NB4 (cell line): Measurements from ENCODE around the gene IQGAP2.

Experiments used
- MYC ChIP-seq: IDR thresholded peaks from 2 replicates; pipeline ENCODE4 v1.6.1; 2011; ENCODE audit warnings: low read depth, low read length
- POLR2A ChIP-seq: IDR thresholded peaks from 2 replicates; pipeline ENCODE4 v1.6.1; 2011; ENCODE audit warnings: mild to moderate bottlenecking; ENCODE audit not compliant: insufficient read length; ENCODE audit errors: extremely low read depth
- TF ChIP-seq, protein P1 (sequence below): IDR thresholded peaks from one replicate; pipeline ENCODE4 v1.5.1; 2012; ENCODE audit warnings: low read depth, low read length
- TF ChIP-seq, protein P2 (sequence below): IDR thresholded peaks from 2 replicates; pipeline ENCODE4 v1.6.1; 2011; ENCODE audit warnings: low read depth, low read length

DNA sequence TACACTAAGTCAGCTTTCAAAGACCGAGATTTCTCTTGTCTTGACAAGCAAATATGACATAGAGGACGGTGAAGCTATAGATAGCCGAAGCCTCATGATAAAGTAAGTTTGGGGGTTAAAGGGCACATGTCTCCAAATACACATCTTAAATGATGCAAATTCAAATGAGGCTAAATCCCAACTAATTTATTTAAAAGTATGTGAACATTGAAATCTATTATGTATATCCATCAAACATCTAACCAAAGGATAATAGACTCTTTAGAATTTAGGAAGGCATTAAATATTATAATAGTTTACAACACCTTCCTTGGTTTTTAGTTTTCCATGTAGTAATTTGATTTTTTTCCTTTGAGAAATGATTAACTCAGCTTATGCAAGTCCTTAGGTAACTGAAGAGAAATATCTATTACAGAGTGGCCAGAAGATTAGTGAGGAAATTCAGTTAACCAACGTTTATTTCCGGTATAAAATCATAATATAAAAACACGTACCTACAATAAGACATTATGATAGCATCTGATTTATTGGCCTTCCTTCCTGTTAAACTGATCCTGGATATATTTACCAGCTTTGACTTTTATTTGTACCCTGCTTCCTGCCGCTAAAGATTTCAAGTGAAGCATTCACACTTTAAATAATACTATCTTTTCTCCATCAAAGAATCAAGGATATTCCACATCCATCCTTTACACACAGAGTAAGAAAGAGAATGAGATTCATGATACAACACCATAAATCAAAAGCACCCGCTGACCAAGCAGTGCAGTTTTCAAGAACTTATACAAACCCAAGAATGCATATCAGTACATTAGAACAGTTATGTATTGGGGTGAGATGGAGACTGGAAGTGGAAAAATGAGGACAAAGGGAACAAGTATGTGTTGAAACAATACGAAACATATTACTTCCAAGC is 281.0 kb downstream of the IQGAP2 start:
- TF ChIP-seq, protein P1, sequence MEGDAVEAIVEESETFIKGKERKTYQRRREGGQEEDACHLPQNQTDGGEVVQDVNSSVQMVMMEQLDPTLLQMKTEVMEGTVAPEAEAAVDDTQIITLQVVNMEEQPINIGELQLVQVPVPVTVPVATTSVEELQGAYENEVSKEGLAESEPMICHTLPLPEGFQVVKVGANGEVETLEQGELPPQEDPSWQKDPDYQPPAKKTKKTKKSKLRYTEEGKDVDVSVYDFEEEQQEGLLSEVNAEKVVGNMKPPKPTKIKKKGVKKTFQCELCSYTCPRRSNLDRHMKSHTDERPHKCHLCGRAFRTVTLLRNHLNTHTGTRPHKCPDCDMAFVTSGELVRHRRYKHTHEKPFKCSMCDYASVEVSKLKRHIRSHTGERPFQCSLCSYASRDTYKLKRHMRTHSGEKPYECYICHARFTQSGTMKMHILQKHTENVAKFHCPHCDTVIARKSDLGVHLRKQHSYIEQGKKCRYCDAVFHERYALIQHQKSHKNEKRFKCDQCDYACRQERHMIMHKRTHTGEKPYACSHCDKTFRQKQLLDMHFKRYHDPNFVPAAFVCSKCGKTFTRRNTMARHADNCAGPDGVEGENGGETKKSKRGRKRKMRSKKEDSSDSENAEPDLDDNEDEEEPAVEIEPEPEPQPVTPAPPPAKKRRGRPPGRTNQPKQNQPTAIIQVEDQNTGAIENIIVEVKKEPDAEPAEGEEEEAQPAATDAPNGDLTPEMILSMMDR = no peak
- no peak for TF ChIP-seq POLR2A
- no peak for TF ChIP-seq MYC
- TF ChIP-seq, protein P2, sequence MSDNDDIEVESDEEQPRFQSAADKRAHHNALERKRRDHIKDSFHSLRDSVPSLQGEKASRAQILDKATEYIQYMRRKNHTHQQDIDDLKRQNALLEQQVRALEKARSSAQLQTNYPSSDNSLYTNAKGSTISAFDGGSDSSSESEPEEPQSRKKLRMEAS = no peak
